HepG2 (cell line): ENCODE measurements around the gene SCGB3A2. TPM values are rescaled to one million over a fixed set of nuclear protein-coding genes. Genes with fewer than 3 reads are reported as not detected.

ENCODE experiments used
- E2F1 ChIP-seq: sonication (generic); formaldehyde crosslinking; IDR thresholded peaks from 2 replicates; pipeline ENCODE4 v1.5.0; 2020; ENCODE audit warnings: missing genetic modification reagents
- HBP1 ChIP-seq: IDR thresholded peaks from 2 replicates; pipeline ENCODE4 v1.6.1; 2016; ENCODE audit warnings: low read depth, control low read depth
- JUND ChIP-seq: sonication (generic); formaldehyde crosslinking; IDR thresholded peaks from 2 replicates; pipeline ENCODE4 v1.8.0; 2022; ENCODE audit warnings: mild to moderate bottlenecking, missing genetic modification reagents
- LRRFIP1 ChIP-seq: sonication (generic); formaldehyde crosslinking; conservative IDR thresholded peaks from 2 replicates; pipeline ENCODE4 v1.4.0; 2020; ENCODE audit warnings: missing genetic modification reagents
- MYNN ChIP-seq: sonication (generic); formaldehyde crosslinking; IDR thresholded peaks from 2 replicates; pipeline ENCODE4 v1.4.0; 2020; ENCODE audit warnings: mild to moderate bottlenecking, low read depth, missing genetic modification reagents
- NFIB ChIP-seq: sonication (generic); formaldehyde crosslinking; IDR thresholded peaks from 2 replicates; pipeline ENCODE4 v1.9.0; 2021; ENCODE audit warnings: missing genetic modification reagents, mild to moderate bottlenecking, borderline replicate concordance
- POLR2AphosphoS5 ChIP-seq: IDR thresholded peaks from 2 replicates; pipeline ENCODE4 v1.6.1; 2012; ENCODE audit warnings: low read depth, low read length
- TEF ChIP-seq: sonication (generic); formaldehyde crosslinking; IDR thresholded peaks from 2 replicates; pipeline ENCODE4 v1.5.0; 2020; ENCODE audit warnings: missing genetic modification reagents
- THAP8 ChIP-seq: sonication (generic); formaldehyde crosslinking; IDR thresholded peaks from 2 replicates; pipeline ENCODE4 v1.5.1; 2020; ENCODE audit warnings: missing genetic modification reagents, mild to moderate bottlenecking, borderline replicate concordance
- THYN1 ChIP-seq: sonication (generic); formaldehyde crosslinking; IDR thresholded peaks from 2 replicates; pipeline ENCODE4 v1.8.1; 2023; ENCODE audit warnings: low read depth, mild to moderate bottlenecking, moderate library complexity, missing genetic modification reagents, borderline replicate concordance
- ZFYVE20 ChIP-seq: sonication (generic); formaldehyde crosslinking; IDR thresholded peaks from 2 replicates; pipeline ENCODE4 v1.8.0; 2023; ENCODE audit warnings: low read depth, mild to moderate bottlenecking, moderate library complexity, missing genetic modification reagents, borderline replicate concordance
- ZNF142 ChIP-seq: sonication (generic); formaldehyde crosslinking; IDR thresholded peaks from 2 replicates; pipeline ENCODE4 v1.4.0; 2020; ENCODE audit warnings: missing genetic modification reagents
- ZNF253 ChIP-seq: sonication (generic); formaldehyde crosslinking; IDR thresholded peaks from 2 replicates; pipeline ENCODE4 v1.8.0; 2022; ENCODE audit warnings: mild to moderate bottlenecking, missing genetic modification reagents, borderline replicate concordance
- ZNF431 ChIP-seq: sonication (generic); formaldehyde crosslinking; IDR thresholded peaks from 2 replicates; pipeline ENCODE4 v1.9.0; 2022; ENCODE audit warnings: missing genetic modification reagents, low read depth, mild to moderate bottlenecking, borderline replicate concordance
- ZNF496 ChIP-seq: sonication (generic); formaldehyde crosslinking; IDR thresholded peaks from 2 replicates; pipeline ENCODE4 v1.8.1; 2023; ENCODE audit warnings: mild to moderate bottlenecking, moderate library complexity, missing genetic modification reagents; ENCODE audit not compliant: insufficient replicate concordance
- ZNF563 ChIP-seq: sonication (generic); formaldehyde crosslinking; IDR thresholded peaks from 2 replicates; pipeline ENCODE4 v1.8.0; 2022; ENCODE audit warnings: mild to moderate bottlenecking, moderate library complexity, missing genetic modification reagents
- ZNF782 ChIP-seq: sonication (generic); formaldehyde crosslinking; IDR thresholded peaks from 2 replicates; pipeline ENCODE4 v1.4.0; 2020; ENCODE audit warnings: missing genetic modification reagents, mild to moderate bottlenecking, borderline replicate concordance
- polyA plus RNA-seq, 8 experiments: library from polyadenylated mRNA; depleted of rRNA in 3 of 8; stranded (reverse) in 7 of 8; unstranded in 1 of 8; fragments of >200 nt; fragmentation: Illumina TruSeq in 4 of 8; extraction: Trizol in 4 of 8; gene quantifications; 2 replicates each; pipeline versions ENCODE4 v1.2.1 to v1.2.3, GENCODE V29; 2011 to 2016; ENCODE audit warnings: low read depth in 4 of 8, missing spikeins in 1 of 8, mixed read lengths in 1 of 8; ENCODE audit not compliant: insufficient read depth in 1 of 8
- total RNA-seq, 5 experiments: library from RNA; depleted of rRNA; stranded (reverse); fragments of >200 nt; fragmentation: Illumina TruSeq; extraction: Trizol; gene quantifications; 2 replicates each; pipeline ENCODE4 v1.2.3, GENCODE V29; 2016; ENCODE audit warnings: low read depth in 1 of 5

SCGB3A2 gene
- total and polyA plus RNA-seq, 2 of the 13 experiments (the other 11 are each of a cell fraction or from before 2014, with no cell fraction given): not detected

GRCh38 chr5:147835386-147835798 lies 43.1 kb upstream of the SCGB3A2 start (continued):
- TF ChIP-seq LRRFIP1 (CRISPR knock-in tag) (no peak), HBP1 (CRISPR knock-in tag) (no peak; the same call in 1 of the 2 replicates), E2F1 (CRISPR knock-in tag) (no peak), TEF (CRISPR knock-in tag) (no peak), THAP8 (CRISPR knock-in tag) (no peak), ZFYVE20 (CRISPR knock-in tag) (no peak), NFIB (no peak), THYN1 (CRISPR knock-in tag) (0 out of 2 replicates have a peak, but pooled peaks have one; percentile 63), ZNF142 (no peak), MYNN (CRISPR knock-in tag) (no peak), ZNF253 (CRISPR knock-in tag) (no peak), ZNF496 (CRISPR knock-in tag) (no peak), ZNF782 (CRISPR knock-in tag) (no peak), ZNF431 (CRISPR knock-in tag) (peak; percentile 83; the same call in 1 of the 2 replicates), JUND (CRISPR knock-in tag) (peak; percentile 96), POLR2AphosphoS5 (no peak), ZNF563 (CRISPR knock-in tag) (no peak)
